BLaER1 treated with 17β-estradiol and CSF1 and Interleukin-3, amounts not matched to agents 10 nM and 100 nM (cell line): ENCODE data around the gene PSKH1.

ENCODE experiments used
- H3K27ac ChIP-seq, 11 experiments: shearing (Covaris generic); formaldehyde crosslinking; 2 replicates each; pipeline ENCODE4 v1.8.1; 2022
- H3K27me3 ChIP-seq, 11 experiments: shearing (Covaris generic); formaldehyde crosslinking; 2 replicates each; pipeline ENCODE4 v1.8.1; 2022
- H3K36me3 ChIP-seq, 11 experiments: shearing (Covaris generic); formaldehyde crosslinking; 2 replicates each; pipeline ENCODE4 v1.8.1; 2022
- H3K4me1 ChIP-seq, 10 experiments: shearing (Covaris generic); formaldehyde crosslinking; 2 replicates each; pipeline ENCODE4 v1.8.1; 2022
- H3K4me2 ChIP-seq, 11 experiments: shearing (Covaris generic); formaldehyde crosslinking; 2 replicates each; pipeline ENCODE4 v1.8.1; 2022
- H3K4me3 ChIP-seq, 10 experiments: shearing (Covaris generic); formaldehyde crosslinking; 2 replicates each; pipeline ENCODE4 v1.8.1; 2022
- H3K9ac ChIP-seq, 11 experiments: shearing (Covaris generic); formaldehyde crosslinking; 2 replicates each; pipeline ENCODE4 v1.8.1; 2022
- H3K9me3 ChIP-seq, 11 experiments: shearing (Covaris generic); formaldehyde crosslinking; replicated peaks in 1 of 11; 2 replicates each; pipeline ENCODE4 v1.8.1; 2022
- H4K20me1 ChIP-seq, 11 experiments: shearing (Covaris generic); formaldehyde crosslinking; 2 replicates each; pipeline ENCODE4 v1.8.1; 2022
- Cebpa-rat ChIP-seq, 11 experiments: shearing (Covaris generic); IDR thresholded peaks; 2 replicates each; pipeline ENCODE4 v1.8.1; 2022

Gene PSKH1

DNA sequence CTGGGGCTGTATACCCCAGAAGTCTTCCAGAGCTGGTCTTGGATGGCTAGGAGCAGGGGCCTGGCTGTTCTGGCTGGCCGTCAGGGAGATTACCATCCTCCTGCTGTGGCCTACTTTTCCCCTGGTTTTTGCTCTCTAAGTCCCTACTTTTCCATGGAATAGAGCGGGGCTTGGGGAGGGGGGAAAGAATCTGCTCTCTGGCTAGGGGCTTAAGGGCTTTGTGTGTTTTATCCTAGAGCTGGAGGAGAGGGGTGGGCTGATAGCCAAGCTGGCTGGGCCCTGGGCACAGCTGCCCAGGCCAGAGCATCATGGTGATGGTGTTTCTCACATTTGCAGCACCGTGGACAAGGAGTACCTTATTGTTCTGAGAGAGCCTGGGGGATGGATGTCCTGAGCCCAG, 4.7 kb upstream of the PSKH1 start:
- Histone ChIP-seq H3K4me3 (no peak overlapping the region), H3K27ac (no peak overlapping the region), H3K27me3 (no peaks in the 10 kb centered on the region), H3K9me3 (no peaks in the 10 kb centered on the region), H3K36me3 (peaks cover 35 to 52% (median 38%) of the 10 kb centered on the region in 11 experiments), H3K4me2 (no peak overlapping the region), H3K9ac (peak overlapping the region in 2 of 11 experiments; percentile 3 to 15; a peak in 1 of 22 replicates), H4K20me1 (peaks cover 4 to 33% (median 16%) of the 10 kb centered on the region in 11 experiments; a peak in 19 of 22 replicates), H3K4me1 (peaks cover 5 to 8% (median 7%) of the 10 kb centered on the region in 10 experiments; a peak in 16 of 20 replicates)
- no peak for TF ChIP-seq Cebpa-rat (IDR thresholded peaks at IDR 0.05)

DNA sequence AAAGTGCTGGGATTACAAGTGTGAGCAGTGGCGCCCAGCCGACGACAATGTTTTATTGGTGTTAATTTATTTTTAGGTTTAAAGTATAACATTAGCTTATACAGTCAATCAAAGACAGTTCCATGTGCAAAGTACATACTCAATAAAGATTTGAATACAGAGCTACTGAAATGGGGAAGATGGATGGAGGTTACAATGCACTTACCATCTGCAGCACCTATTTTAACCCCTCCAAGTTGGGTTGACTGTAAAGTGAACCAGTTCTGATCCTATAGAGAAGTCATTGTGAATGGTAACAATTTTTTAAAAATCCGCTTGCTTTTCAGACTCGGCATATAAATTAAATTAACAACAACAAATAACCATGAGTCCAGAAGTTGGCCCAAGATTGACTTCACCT, 679 bp upstream of the PSKH1 start:
- Histone ChIP-seq H4K20me1 (peaks cover 7 to 30% (median 11%) of the 10 kb centered on the region in 11 experiments; a peak in 13 of 22 replicates), H3K4me1 (peaks cover 17 to 25% (median 20%) of the 10 kb centered on the region in 10 experiments), H3K4me2 (peak overlapping the region; percentile 61 to 88 (median 71)), H3K27ac (peak overlapping the region in 7 of 11 experiments; percentile 11 to 96 (median 43); a peak in 11 of 22 replicates), H3K27me3 (no peaks in the 10 kb centered on the region), H3K36me3 (peaks cover 0 to 21% (median 2%) of the 10 kb centered on the region in 11 experiments; a peak in 7 of 22 replicates), H3K9ac (peak overlapping the region; percentile 69 to 99 (median 98)), H3K4me3 (peak overlapping the region; percentile 89 to 99 (median 92)), H3K9me3 (no peaks in the 10 kb centered on the region)
- no peak for TF ChIP-seq Cebpa-rat (IDR thresholded peaks at IDR 0.05)

DNA sequence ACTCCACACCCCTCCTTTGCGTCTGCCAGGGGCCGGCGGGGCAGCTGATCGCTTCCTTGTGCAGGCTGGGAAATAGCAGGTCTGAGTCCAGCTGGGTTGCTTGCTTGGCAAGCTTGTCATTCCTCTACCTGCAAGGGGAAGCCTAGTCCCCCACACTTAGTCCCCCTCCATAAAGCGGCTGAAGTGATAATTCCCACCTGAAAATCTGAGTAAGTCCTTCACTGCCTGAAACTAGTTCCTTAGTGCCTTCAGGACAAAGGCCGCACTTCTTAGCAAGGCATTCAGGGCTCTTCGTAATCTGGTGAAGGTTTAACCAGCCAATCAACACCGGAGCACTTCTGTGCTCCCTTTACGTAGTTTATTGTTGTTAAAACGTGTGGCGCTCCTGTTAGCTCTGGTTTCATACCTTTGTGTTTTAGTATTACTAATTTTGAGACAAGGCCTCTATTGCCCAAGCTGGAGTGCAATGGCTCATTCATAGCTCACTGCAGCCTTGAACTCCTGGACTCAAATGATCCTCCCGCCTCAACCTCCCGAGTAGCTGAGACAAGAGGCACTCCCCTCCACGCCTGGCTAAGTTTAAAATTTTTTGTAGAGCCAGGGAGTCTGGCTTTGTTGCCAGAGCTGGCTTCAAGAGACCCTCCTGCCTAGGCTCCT, 817 bp downstream of the PSKH1 start:
- Histone ChIP-seq H3K36me3 (peaks cover 0 to 18% (median 4%) of the 10 kb centered on the region in 11 experiments; a peak in 6 of 22 replicates), H3K4me2 (peak overlapping the region; percentile 86 to 99 (median 95)), H3K27ac (peak overlapping the region; percentile 90 to 97 (median 96)), H3K27me3 (no peaks in the 10 kb centered on the region), H4K20me1 (peaks cover 10 to 45% (median 25%) of the 10 kb centered on the region in 11 experiments; a peak in 15 of 22 replicates), H3K4me1 (peaks cover 17 to 25% (median 20%) of the 10 kb centered on the region in 10 experiments), H3K4me3 (peak overlapping the region; percentile 89 to 99 (median 92)), H3K9me3 (no peaks in the 10 kb centered on the region), H3K9ac (peak overlapping the region; percentile 95 to 99 (median 98))
- no peak for TF ChIP-seq Cebpa-rat (IDR thresholded peaks at IDR 0.05)

DNA sequence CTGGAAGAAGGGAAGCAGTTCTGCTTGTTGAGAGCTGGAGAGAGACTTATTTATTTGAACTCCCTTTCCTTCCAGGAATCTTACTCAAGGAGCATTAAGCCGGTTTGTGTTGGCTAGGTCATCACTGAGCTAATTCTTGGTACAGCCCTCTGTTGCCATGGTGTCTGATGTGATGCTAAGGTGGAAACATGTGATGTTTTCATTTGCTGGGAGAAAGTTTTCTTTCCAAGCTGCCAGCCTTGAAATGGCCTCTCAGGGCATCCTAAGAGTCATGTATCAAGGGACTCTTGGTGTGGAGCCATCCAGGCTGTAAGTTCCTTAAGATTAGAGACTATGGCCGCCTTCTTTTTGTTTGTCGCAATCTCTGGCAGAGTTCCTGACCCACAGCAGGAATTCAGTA, 4.2 kb downstream of the PSKH1 start:
- Histone ChIP-seq H3K27me3 (no peaks in the 10 kb centered on the region), H3K36me3 (peaks cover 0 to 36% (median 28%) of the 10 kb centered on the region in 11 experiments; a peak in 15 of 22 replicates), H3K4me2 (no peak overlapping the region), H4K20me1 (peaks cover 23 to 77% (median 55%) of the 10 kb centered on the region in 11 experiments; a peak in 17 of 22 replicates), H3K4me3 (no peak overlapping the region), H3K27ac (no peak overlapping the region), H3K9ac (no peak overlapping the region), H3K9me3 (no peaks in the 10 kb centered on the region), H3K4me1 (peaks cover 16 to 22% (median 19%) of the 10 kb centered on the region in 10 experiments)
- TF ChIP-seq Cebpa-rat (IDR thresholded peaks at IDR 0.05) = no peak

DNA sequence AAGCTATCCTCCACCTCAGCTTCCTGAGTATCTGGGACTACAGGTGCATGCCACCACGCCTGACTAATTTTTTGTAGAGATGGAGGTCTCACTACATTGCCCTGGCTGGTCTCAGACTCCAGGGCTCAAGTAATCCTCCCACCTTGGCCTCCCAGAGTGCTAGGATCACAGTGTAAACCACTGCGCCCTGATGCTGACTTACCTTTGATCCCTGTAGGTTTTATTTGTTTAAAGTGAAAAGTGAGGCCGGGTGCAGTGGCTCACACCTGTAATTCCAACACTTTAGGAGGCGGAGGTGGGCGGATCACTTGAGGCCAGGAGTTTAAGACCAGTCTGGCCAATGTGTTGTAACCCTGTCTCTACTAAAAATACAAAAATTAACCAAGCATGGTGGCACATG, 8.7 kb downstream of the PSKH1 start:
- Histone ChIP-seq H3K4me2 (no peak overlapping the region), H3K27me3 (no peaks in the 10 kb centered on the region), H3K36me3 (peaks cover 9 to 77% (median 42%) of the 10 kb centered on the region in 11 experiments; a peak in 19 of 22 replicates), H3K27ac (no peak overlapping the region), H4K20me1 (peaks cover 22 to 90% (median 65%) of the 10 kb centered on the region in 11 experiments; a peak in 17 of 22 replicates), H3K4me3 (no peak overlapping the region), H3K9me3 (no peaks in the 10 kb centered on the region), H3K9ac (no peak overlapping the region), H3K4me1 (0 out of 20 replicates have a peak, but pooled peaks cover 0 to 4% (median 0%) of the 10 kb centered on the region in 10 experiments)
- TF ChIP-seq Cebpa-rat (IDR thresholded peaks at IDR 0.05) = no peak

DNA sequence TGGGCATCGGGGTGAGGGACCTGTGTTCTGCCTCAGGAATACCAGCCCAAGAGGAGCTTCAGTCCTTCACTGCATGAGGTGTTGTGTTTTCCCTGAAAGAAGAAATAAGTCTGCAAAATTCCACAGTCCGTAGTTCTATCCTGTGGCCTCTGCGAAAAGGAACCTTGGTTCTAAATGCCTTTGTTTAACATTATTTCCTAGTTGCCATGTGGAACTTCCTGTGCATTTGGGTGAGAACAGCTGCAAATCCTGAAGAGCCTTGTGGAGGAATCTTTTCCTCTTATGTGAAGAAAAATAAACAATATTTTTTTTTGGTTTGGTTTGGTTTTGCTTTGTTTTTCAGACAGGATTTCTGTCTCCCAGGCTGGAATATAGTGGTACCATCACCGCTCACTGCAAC, 9.8 kb downstream of the PSKH1 start:
- TF ChIP-seq Cebpa-rat (IDR thresholded peaks at IDR 0.05) = no peak
- no peak overlapping the region for H3K4me3 ChIP-seq
- H3K36me3 ChIP-seq = peaks cover 9 to 75% (median 35%) of the 10 kb centered on the region in 11 experiments; a peak in 19 of 22 replicates
- no peaks in the 10 kb centered on the region for H3K9me3 ChIP-seq
- peaks cover 12 to 86% (median 60%) of the 10 kb centered on the region in 11 experiments; a peak in 17 of 22 replicates for H4K20me1 ChIP-seq
- H3K9ac ChIP-seq = no peak overlapping the region
- no peak overlapping the region for H3K27ac ChIP-seq
- 0 out of 20 replicates have a peak, but pooled peaks cover 0 to 4% (median 0%) of the 10 kb centered on the region in 10 experiments for H3K4me1 ChIP-seq
- H3K4me2 ChIP-seq = no peak overlapping the region
- no peaks in the 10 kb centered on the region for H3K27me3 ChIP-seq

DNA sequence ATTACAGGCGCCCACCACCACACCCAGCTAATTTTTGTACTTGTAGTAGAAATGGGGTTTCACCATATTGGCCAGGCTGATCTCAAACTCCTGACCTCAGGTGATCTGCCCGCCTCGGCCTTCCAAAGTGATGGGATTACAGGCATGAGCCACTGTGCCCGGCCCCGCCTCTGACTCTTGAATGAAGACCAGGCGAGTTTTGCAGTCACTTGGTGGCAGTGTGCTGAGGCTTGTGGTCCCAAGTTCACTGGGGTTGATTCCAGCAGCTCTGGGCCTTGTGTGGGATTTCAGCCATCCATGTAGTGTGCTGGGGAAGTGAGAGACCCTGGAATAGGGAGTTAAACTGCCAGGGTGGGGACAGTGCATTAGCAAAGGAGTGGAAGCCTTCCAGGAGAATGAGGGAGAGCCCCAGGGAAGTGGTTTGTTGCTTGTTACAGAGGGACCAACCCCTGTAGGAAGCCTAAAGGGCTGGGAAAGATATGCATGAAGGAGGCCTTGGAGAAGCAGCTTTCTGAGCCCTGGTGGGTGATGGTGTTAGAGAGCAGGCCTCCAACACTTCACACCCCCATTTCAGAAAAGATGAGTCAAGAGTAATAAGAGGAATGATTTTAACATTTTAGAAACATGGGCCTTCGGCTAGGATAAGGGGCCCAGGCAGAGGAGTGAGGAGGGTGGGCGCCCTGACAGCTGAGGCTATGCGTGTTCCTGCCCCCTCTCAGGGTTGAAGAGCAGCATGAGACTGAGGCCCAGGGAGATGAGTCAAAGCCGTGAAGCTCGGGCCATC, 14.5 kb downstream of the PSKH1 start:
- Histone ChIP-seq H3K9me3 (no peaks in the 10 kb centered on the region), H3K36me3 (peaks cover 34 to 90% (median 57%) of the 10 kb centered on the region in 11 experiments), H3K4me3 (no peak overlapping the region), H3K4me1 (peaks cover 10 to 23% (median 21%) of the 10 kb centered on the region in 10 experiments), H3K4me2 (no peak overlapping the region), H4K20me1 (peaks cover 7 to 86% (median 48%) of the 10 kb centered on the region in 11 experiments; a peak in 19 of 22 replicates), H3K27ac (no peak overlapping the region), H3K9ac (peak overlapping the region in 2 of 11 experiments; percentile 2 to 5; a peak in 1 of 22 replicates), H3K27me3 (no peaks in the 10 kb centered on the region)
- TF ChIP-seq Cebpa-rat (IDR thresholded peaks at IDR 0.05) = no peak

DNA sequence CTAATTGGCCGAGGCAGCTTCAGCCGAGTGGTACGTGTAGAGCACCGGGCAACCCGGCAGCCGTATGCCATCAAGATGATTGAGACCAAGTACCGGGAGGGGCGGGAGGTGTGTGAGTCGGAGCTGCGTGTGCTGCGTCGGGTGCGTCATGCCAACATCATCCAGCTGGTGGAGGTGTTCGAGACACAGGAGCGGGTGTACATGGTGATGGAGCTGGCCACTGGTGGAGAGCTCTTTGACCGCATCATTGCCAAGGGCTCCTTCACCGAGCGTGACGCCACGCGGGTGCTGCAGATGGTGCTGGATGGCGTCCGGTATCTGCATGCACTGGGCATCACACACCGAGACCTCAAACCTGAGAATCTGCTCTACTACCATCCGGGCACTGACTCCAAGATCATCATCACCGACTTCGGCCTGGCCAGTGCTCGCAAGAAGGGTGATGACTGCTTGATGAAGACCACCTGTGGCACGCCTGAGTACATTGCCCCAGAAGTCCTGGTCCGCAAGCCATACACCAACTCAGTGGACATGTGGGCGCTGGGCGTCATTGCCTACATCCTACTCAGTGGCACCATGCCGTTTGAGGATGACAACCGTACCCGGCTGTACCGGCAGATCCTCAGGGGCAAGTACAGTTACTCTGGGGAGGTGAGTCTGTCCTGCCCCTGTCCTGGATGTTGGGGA, 16.1 kb downstream of the PSKH1 start:
- Histone ChIP-seq H3K36me3 (peaks cover 24 to 88% (median 49%) of the 10 kb centered on the region in 11 experiments), H3K9ac (peak overlapping the region in 4 of 11 experiments; percentile 7 to 42 (median 29); a peak in 3 of 22 replicates), H3K4me2 (peak overlapping the region in 9 of 11 experiments; percentile 22 to 52 (median 33); a peak in 14 of 22 replicates), H3K27ac (peak overlapping the region in 4 of 11 experiments; percentile 1 to 26 (median 16); a peak in 4 of 22 replicates), H3K4me3 (no peak overlapping the region), H4K20me1 (peaks cover 7 to 85% (median 43%) of the 10 kb centered on the region in 11 experiments; a peak in 19 of 22 replicates), H3K4me1 (peaks cover 10 to 23% (median 21%) of the 10 kb centered on the region in 10 experiments), H3K27me3 (no peaks in the 10 kb centered on the region), H3K9me3 (no peaks in the 10 kb centered on the region)
- no peak for TF ChIP-seq Cebpa-rat (IDR thresholded peaks at IDR 0.05)
